Measurements from ENCODE around the gene TPD52L1.

Gene TPD52L1

GRCh38 chr6:125182237-125183008 is 28.9 kb downstream of the TPD52L1 start:
- no peak for DNase-seq

- no peak for DNase-seq
These were observed 29.8 kb downstream of the TPD52L1 start for GRCh38 chr6:125183391-125183790.

GRCh38 chr6:125188037-125188436 is 34.5 kb downstream of the TPD52L1 start:
- DNase-seq, result no peak

GRCh38 chr6:125188594-125189203 is 35.1 kb downstream of the TPD52L1 start:
- DNase-seq, result no peak

- DNase-seq, result no peak
These were observed 35.9 kb downstream of the TPD52L1 start for GRCh38 chr6:125189494-125189893.

GRCh38 chr6:125190667-125191066 is 37.1 kb downstream of the TPD52L1 start:
- DNase-seq, result no peak

GRCh38 chr6:125191916-125192609 is 38.5 kb downstream of the TPD52L1 start:
- DNase-seq, result peak in 3 of 5 experiments; percentile 7 to 84 (median 24)

GRCh38 chr6:125192610-125192930 is 39.0 kb downstream of the TPD52L1 start:
- DNase-seq, result no peak

GRCh38 chr6:125193208-125193607 is 39.6 kb downstream of the TPD52L1 start:
- no peak for DNase-seq

- DNase-seq, result no peak
These were observed 41.4 kb downstream of the TPD52L1 start for GRCh38 chr6:125194941-125195340.

GRCh38 chr6:125195526-125195925 is 42.0 kb downstream of the TPD52L1 start:
- no peak for DNase-seq

GRCh38 chr6:125196613-125197012 is 43.0 kb downstream of the TPD52L1 start:
- no peak for DNase-seq

GRCh38 chr6:125197795-125198269 is 44.3 kb downstream of the TPD52L1 start:
- DNase-seq, result no peak

- no peak for DNase-seq
These were observed 44.9 kb downstream of the TPD52L1 start for GRCh38 chr6:125198398-125198937.

- DNase-seq, result no peak
These were observed 47.4 kb downstream of the TPD52L1 start for GRCh38 chr6:125200941-125201340.

- DNase-seq, result no peak
These were observed 48.6 kb downstream of the TPD52L1 start for GRCh38 chr6:125201961-125202729.

GRCh38 chr6:125203395-125203794 is 49.8 kb downstream of the TPD52L1 start:
- DNase-seq, result no peak

GRCh38 chr6:125205931-125206330 is 52.4 kb downstream of the TPD52L1 start:
- no peak for DNase-seq

GRCh38 chr6:125206389-125206788 is 52.8 kb downstream of the TPD52L1 start:
- no peak for DNase-seq

GRCh38 chr6:125207956-125208355 is 54.4 kb downstream of the TPD52L1 start:
- DNase-seq, result no peak

GRCh38 chr6:125208625-125209249 is 55.2 kb downstream of the TPD52L1 start:
- no peak for DNase-seq

GRCh38 chr6:125210667-125211066 is 57.1 kb downstream of the TPD52L1 start:
- DNase-seq, result no peak

All from T-helper 2 cell (primary cell).